WERI-Rb-1 (cell line): ENCODE data around the gene FLNB.

Source experiments
- DNase-seq: peaks from one replicate; pipeline ENCODE4 v3.0.0-alpha.2; 2020
- H3K27ac ChIP-seq: fragments of 250-450 bp; sonication (Bioruptor Pico); 2 replicates; pipeline ENCODE4 v1.5.1; 2020; ENCODE audit warnings: mild to moderate bottlenecking, moderate library complexity
- H3K27me3 ChIP-seq: fragments of 250-450 bp; sonication (Bioruptor Pico); 2 replicates; pipeline ENCODE4 v1.5.1; 2021; ENCODE audit warnings: mild to moderate bottlenecking, low read depth, moderate library complexity; ENCODE audit not compliant: insufficient read depth, severe bottlenecking
- H3K36me3 ChIP-seq: fragments of 250-450 bp; sonication (Bioruptor Pico); 2 replicates; pipeline ENCODE4 v1.5.1; 2020; ENCODE audit warnings: mild to moderate bottlenecking, moderate library complexity
- H3K4me3 ChIP-seq: 2 replicates; pipeline ENCODE4 v1.5.1; 2011; ENCODE audit warnings: low read depth, mild to moderate bottlenecking, control low read depth, low read length
- H3K9me3 ChIP-seq: fragments of 250-450 bp; sonication (Bioruptor Pico); 2 replicates; pipeline ENCODE4 v1.5.1; 2021; ENCODE audit warnings: mild to moderate bottlenecking, moderate library complexity; ENCODE audit not compliant: severe bottlenecking
- CTCF ChIP-seq: IDR thresholded peaks from 2 replicates; pipeline ENCODE4 v1.5.1; 2011; ENCODE audit warnings: low read depth, mild to moderate bottlenecking, control low read depth, inconsistent platforms, low read length

The FLNB gene

GRCh38 chr3:58204720-58205119 lies 196.5 kb downstream of the FLNB start:
- H3K27ac ChIP-seq, result no peak overlapping the region
- no peaks in the 10 kb centered on the region for H3K27me3 ChIP-seq
- no peaks in the 10 kb centered on the region for H3K36me3 ChIP-seq
- no peak for DNase-seq
- H3K4me3 ChIP-seq, result no peak overlapping the region
- TF ChIP-seq CTCF, result no peak
- H3K9me3 ChIP-seq, result peaks cover 3% of the 10 kb centered on the region

- H3K27ac ChIP-seq, result no peak overlapping the region
- no peak overlapping the region for H3K4me3 ChIP-seq
- TF ChIP-seq CTCF, result no peak
These were observed 197.8 kb downstream of the FLNB start for GRCh38 chr3:58205981-58206380.

GRCh38 chr3:58206406-58207011 lies 198.3 kb downstream of the FLNB start:
- no peak for TF ChIP-seq CTCF
- peaks cover 3% of the 10 kb centered on the region for H3K9me3 ChIP-seq
- H3K27ac ChIP-seq, result no peak overlapping the region
- H3K36me3 ChIP-seq, result no peaks in the 10 kb centered on the region
- no peaks in the 10 kb centered on the region for H3K27me3 ChIP-seq
- DNase-seq, result no peak
- no peak overlapping the region for H3K4me3 ChIP-seq

More at GRCh38 chr3:58205981-58206380, 197.8 kb downstream of the FLNB start:
- Histone ChIP-seq H3K36me3 (no peaks in the 10 kb centered on the region), H3K27me3 (no peaks in the 10 kb centered on the region), H3K9me3 (peaks cover 3% of the 10 kb centered on the region)
- DNase-seq, result no peak

GRCh38 chr3:58207954-58208353 lies 199.7 kb downstream of the FLNB start:
- Histone ChIP-seq H3K36me3 (no peaks in the 10 kb centered on the region), H3K9me3 (no peaks in the 10 kb centered on the region), H3K27me3 (no peaks in the 10 kb centered on the region), H3K27ac (no peak overlapping the region), H3K4me3 (no peak overlapping the region)
- DNase-seq, result no peak
- no peak for TF ChIP-seq CTCF

- Histone ChIP-seq H3K9me3 (no peaks in the 10 kb centered on the region), H3K27me3 (no peaks in the 10 kb centered on the region), H3K36me3 (no peaks in the 10 kb centered on the region), H3K4me3 (no peak overlapping the region), H3K27ac (no peak overlapping the region)
- DNase-seq, result no peak
- no peak for TF ChIP-seq CTCF
These were observed 201.7 kb downstream of the FLNB start for GRCh38 chr3:58209933-58210332.
